IPS DF 19.7 (cell line): Measurements from ENCODE around the gene ZNF146.
"Not testable (repeated sequence)": the region's sequence is repeated elsewhere in the genome, so short reads cannot be mapped to it uniquely, and the experiment has no call there.

Experiments used
- DNase-seq: peaks from one replicate; pipeline ENCODE4 v3.0.0-alpha.2; 2013; ENCODE audit warnings: low read depth, low spot score

Gene ZNF146

DNA sequence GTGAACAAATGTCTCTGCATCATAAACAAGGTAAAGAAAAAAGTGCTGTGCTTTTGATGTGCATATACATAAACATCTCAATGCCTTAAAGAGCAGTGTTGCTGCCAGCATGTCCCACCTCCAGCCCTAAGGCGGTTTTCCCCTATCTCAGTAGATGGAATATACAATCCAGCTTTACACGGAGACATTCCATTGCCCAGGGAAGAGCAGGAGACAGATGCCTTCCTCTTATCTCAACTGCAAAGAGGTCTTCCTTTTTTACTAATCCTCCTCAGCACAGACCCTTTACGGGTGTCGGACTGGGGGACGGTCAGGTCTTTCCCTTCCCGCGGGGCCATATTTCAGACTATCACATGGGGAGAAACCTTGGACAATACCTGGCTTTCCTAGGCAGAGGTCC lies 18.7 kb downstream of the ZNF146 start:
- not testable (repeated sequence) for DNase-seq

- DNase-seq: no peak
These were observed 21.5 kb downstream of the ZNF146 start for GRCh38 chr19:36236304-36236945.

GRCh38 chr19:36236946-36237310 lies 22.0 kb downstream of the ZNF146 start:
- DNase-seq: no peak

DNA sequence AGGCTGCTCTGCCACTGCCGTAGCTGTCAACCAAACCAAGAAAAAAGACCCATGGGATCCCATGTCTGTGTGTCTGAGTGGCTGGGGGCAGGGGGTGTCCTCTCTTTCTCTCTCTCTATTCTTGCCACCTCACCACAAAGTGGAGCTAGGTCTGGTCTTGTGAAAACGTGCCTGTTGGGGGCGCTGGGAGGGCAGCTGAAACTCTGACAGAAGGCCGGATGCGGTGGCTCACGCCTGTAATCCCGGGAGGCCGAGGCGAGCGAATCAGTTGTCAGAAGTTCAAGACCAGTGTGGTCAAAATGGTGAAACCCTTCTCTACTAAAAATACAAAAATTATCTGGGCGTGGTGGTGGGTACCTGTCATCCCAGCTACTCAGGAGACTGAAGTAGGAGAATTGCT lies 29.2 kb downstream of the ZNF146 start:
- peak; percentile 20 for DNase-seq

DNA sequence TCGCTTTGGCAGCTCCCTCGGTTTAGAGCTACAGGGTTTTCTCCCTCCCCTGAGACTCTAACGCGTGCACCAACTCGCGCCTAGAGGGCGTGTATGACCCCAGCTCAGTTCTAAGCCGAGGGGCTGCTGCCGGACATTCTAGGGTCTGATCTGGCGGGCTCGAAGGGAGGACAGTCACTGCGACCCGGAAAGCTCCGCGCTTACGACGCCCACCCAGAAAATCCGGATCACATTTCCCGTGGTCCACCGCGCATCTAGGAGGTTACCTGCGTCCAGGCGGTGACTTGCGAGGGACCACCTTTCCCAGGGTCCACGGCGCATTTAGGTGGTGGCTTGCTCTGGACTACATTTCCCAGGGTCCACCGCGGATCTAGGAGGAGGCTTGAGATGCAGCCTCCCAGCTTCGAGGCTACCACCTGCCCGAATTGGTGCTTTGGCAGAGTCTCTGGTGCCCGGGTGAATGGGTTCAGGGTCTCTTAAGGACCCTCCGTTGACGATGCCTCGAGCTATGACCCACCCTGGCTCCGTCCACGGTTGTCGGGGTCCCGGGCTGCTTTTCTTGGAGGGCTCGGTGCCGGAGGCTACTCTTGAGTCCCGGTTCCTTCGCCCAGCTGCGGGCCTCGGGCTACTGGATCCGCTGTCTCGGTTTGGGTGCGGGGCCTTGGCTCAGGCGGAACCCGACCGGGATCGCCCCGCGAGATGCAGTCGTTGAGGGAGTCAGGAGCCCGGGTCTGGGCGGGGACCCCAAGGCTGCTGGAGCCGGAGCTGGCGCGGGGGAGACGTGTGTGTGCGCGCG lies 30.5 kb downstream of the ZNF146 start:
- peak; percentile 82 for DNase-seq

GRCh38 chr19:36246006-36246481 lies 31.1 kb downstream of the ZNF146 start:
- no peak for DNase-seq

GRCh38 chr19:36252047-36252446 lies 37.1 kb downstream of the ZNF146 start:
- DNase-seq: no peak

- no peak for DNase-seq
These were observed 39.9 kb downstream of the ZNF146 start for GRCh38 chr19:36254848-36255247.

GRCh38 chr19:36255316-36255715 lies 40.4 kb downstream of the ZNF146 start:
- DNase-seq: no peak

DNA sequence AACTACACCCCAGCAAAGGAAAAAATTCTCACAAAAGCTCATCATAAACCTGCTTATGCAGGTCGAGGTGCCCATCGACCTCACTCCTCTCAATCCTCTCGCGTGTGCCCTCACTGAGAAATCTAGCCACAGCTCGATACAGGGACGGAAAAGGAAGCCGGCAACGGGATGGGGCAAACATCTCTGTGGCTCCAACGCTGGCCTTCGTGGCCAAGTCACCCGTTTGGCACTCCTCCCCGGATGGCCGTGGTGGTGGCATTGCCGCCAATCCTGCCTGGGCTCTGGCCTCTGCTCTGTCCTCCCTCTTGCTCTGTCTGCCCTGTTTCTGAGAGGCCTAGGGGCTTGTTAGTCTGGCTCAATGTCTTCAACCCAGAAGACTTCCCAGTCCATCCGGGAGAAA lies 41.2 kb downstream of the ZNF146 start:
- DNase-seq: no peak

DNA sequence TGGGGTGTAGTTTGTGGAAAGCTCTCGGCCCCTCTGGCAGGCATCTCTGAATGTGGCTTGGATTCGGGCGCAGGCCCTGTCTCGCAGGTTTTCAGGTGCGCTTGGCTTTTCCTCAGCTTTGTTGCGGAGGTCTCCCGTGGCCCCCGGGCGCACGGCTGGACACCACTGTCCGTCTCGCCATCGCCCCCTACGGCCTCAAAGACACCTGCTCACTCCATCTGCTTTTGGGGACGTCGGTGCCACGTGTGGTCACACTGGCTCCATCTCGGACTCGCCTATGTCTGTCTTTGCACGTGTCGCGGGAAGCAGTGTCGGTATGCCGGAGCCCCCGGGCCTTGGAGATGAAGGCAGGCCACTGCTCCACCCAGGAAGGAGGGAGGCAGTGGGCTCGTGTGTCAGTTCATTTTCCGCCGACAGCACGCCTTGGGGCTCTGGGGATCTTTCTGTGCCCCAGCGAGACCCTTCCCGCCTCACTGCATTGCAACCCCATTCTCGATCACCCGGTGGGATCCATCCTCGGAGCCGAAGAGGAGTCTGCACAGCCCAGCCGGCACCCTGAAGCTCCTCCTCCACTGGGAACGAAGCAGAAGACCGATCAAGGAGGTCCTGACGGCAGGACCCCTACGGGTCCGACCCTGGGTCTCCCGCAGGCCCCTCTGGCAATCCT lies 42.1 kb downstream of the ZNF146 start:
- DNase-seq: no peak

DNA sequence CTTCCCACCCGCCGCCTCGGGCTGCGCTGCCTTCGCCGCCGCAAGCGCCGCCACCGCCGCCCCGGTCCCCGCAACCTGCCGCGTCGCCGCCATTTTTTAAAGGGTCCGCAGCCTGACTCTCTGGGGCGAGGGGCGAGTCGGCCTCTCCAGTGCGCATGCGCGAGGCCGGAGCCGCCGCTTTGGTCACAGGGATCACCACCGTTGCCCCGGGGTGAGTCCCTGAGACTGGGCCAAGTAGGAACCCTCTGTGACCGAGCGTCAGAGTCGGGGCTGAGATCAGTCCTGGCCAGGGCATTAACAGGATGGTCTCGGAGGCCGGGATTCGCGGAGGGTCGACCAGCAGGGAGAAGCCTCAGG lies 42.6 kb downstream of the ZNF146 start:
- DNase-seq: no peak

- DNase-seq: no peak
These were observed 43.3 kb downstream of the ZNF146 start for GRCh38 chr19:36258028-36258875.

DNA sequence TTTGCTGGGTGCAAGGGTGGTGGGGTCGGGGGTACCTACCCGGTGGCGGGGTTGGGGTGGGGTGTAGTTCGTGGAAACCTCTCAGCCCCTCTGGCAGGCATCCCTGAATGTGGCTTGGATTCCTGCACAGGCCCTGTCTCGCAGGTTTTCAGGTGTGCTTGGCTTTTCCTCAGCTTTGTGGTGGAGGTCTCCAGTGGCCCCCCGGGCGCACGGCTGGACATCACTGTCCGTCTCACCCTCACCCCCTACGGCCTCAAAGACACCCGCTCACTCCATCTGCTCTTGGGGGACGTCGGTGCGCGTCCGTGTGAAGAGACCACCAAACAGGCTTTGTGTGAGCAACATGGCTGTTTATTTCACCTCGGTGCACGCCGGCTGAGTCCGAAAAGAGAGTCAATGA lies 44.3 kb downstream of the ZNF146 start:
- DNase-seq: no peak

DNA sequence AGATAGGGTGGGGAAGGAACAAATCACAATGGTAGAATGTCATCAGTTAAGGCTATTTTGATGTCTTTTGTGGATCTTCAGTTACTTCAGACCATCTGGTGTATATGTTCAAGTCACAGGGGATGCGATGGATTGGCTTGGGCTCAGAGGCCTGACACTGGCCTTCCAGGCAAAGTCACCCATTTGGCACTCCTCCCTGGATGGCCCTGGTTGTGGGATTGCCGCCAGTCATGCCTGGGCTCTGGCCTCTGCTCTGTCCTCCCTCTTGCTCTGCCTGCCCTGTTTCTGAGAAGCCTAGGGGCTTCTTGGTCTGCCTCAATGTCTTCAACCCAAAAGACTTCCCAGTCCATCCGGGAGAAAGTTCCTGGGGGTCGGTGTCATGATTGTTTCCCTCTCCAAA lies 50.2 kb downstream of the ZNF146 start:
- DNase-seq: no peak

DNA sequence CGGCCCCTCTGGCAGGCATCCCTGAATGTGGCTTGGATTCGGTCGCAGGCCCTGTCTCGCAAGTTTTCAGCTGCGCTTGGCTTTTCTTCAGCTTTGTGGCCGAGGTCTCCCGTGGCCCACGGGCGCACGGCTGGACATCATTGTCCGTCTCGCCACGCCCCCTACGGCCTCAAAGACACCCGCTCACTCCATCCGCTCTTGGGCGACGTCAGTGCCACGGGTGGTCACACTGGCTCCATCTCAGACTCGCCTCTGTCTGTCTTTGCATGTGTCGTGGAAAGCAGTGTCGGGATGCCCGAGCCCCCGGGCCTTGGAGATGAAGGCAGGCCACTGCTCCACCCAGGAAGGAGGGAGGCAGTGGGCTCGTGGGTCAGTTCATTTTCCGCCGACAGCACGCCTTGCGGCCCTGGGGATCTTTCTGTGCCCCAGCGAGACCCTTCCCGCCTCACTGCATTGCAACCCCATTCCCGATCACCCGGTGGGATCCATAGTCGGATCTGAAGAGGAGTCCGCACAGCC lies 51.0 kb downstream of the ZNF146 start:
- DNase-seq: no peak

GRCh38 chr19:36266375-36266961 lies 51.6 kb downstream of the ZNF146 start:
- DNase-seq: no peak

- no peak for DNase-seq
These were observed 52.3 kb downstream of the ZNF146 start for GRCh38 chr19:36267061-36267845.

- not testable (repeated sequence) for DNase-seq
These were observed 53.2 kb downstream of the ZNF146 start for GRCh38 chr19:36268081-36268480.

DNA sequence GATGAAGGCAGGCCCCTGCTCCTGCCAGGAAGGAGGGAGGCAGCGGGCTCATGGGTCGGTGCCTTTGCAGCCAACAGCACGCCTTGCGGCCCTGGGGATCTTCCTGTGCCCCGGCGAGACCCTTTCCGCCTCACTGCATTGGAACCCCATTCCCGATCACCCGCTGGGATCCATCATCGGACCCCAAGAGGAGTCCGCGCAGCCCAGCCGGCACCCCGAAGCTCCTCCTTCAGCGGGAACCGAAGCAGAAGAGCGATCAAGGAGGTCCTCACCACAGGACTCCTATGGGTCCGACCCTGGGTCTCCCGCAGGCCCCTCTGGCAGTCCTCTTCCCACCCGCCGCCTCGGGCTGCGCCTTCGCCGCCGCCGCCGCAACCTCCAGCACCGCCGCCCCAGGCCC lies 53.7 kb downstream of the ZNF146 start:
- DNase-seq: not testable (repeated sequence)
